Fibroblast of pulmonary artery (primary cell): ENCODE data around the gene PHLDB2.
A peak's percentile ranks its signal among the peaks of the same experiment; 100 is the strongest.

Experiments used
- DNase-seq: peaks from one replicate; pipeline ENCODE4 v3.0.0-alpha.2; 2010; ENCODE audit warnings: low read depth
- H3K4me3 ChIP-seq: replicated peaks from 2 replicates; pipeline ENCODE4 v1.5.1; 2011; ENCODE audit warnings: low read depth, mild to moderate bottlenecking, control low read depth, low read length, moderate library complexity
- CTCF ChIP-seq: IDR thresholded peaks from 2 replicates; pipeline ENCODE4 v1.5.1; 2011; ENCODE audit warnings: mild to moderate bottlenecking, control low read depth, low read length, inconsistent platforms; ENCODE audit errors: missing control alignments

Gene PHLDB2

GRCh38 chr3:111939873-111940272 lies 80.8 kb downstream of the PHLDB2 start:
- DNase-seq = no peak
- TF ChIP-seq CTCF = no peak
- no peak overlapping the region for H3K4me3 ChIP-seq

- DNase-seq = no peak
- H3K4me3 ChIP-seq = no peak overlapping the region
- no peak for TF ChIP-seq CTCF
Observed at GRCh38 chr3:111943533-111943932, 84.5 kb downstream of the PHLDB2 start.

GRCh38 chr3:111944372-111944771 lies 85.3 kb downstream of the PHLDB2 start:
- no peak for TF ChIP-seq CTCF
- H3K4me3 ChIP-seq = no peak overlapping the region
- DNase-seq = peak; percentile 36

GRCh38 chr3:111947231-111947630 lies 88.2 kb downstream of the PHLDB2 start:
- H3K4me3 ChIP-seq = no peak overlapping the region
- TF ChIP-seq CTCF = no peak
- DNase-seq = peak; percentile 78

- H3K4me3 ChIP-seq = no peak overlapping the region
- no peak for TF ChIP-seq CTCF
- no peak for DNase-seq
Observed at GRCh38 chr3:111948786-111949185, 89.7 kb downstream of the PHLDB2 start.

GRCh38 chr3:111949712-111950111 lies 90.6 kb downstream of the PHLDB2 start:
- no peak for TF ChIP-seq CTCF
- DNase-seq = no peak
- H3K4me3 ChIP-seq = no peak overlapping the region

GRCh38 chr3:111951032-111951431 lies 92.0 kb downstream of the PHLDB2 start:
- TF ChIP-seq CTCF = no peak
- no peak overlapping the region for H3K4me3 ChIP-seq
- DNase-seq = no peak
